Panc1 (cell line): ENCODE measurements around the gene GJA1. TPM values are rescaled to one million over a fixed set of nuclear protein-coding genes. Genes with fewer than 3 reads are reported as not detected.

Experiments
- ATAC-seq: fragments of 200-7000 bp; cut with Tn5 transposase; 2 replicates; pipeline ENCODE4 v1.9.1; 2020; ENCODE audit warnings: mild to moderate bottlenecking, moderate library complexity
- BruUV-seq: library from RNA; stranded (reverse); fragments of 400-500 nt; replicated peaks from 2 replicates; lab custom pipeline; 2021; lab: Mats Ljungman, UMichigan
- CTCF ChIA-PET: fragments of 300-600 bp; sonication (Branson Sonifier 250); formaldehyde crosslinking; loops from one replicate; lab custom pipeline; 2022; ENCODE audit warnings: antibody characterized with exemption; lab: Charles Lee
- POLR2A ChIA-PET: fragments of 300-600 bp; sonication (Branson Sonifier 250); formaldehyde crosslinking; loops from one replicate; lab custom pipeline; 2022; ENCODE audit warnings: antibody characterized with exemption; lab: Charles Lee
- DNase-seq: peaks from one replicate; pipeline ENCODE4 v3.0.0-alpha.2; 2010; ENCODE audit warnings: low read depth, low spot score
- H3K27ac ChIP-seq: 2 replicates; pipeline ENCODE4 v1.5.1; 2011; ENCODE audit warnings: mild to moderate bottlenecking, low read length, inconsistent platforms
- H3K27me3 ChIP-seq: fragments of 200-500 bp; sonication (Bioruptor generic); 2 replicates; pipeline ENCODE4 v1.6.0; 2014; ENCODE audit warnings: low read length, inconsistent platforms; ENCODE audit not compliant: control insufficient read depth, insufficient read depth
- H3K36me3 ChIP-seq: fragments of 200-500 bp; sonication (Bioruptor generic); 2 replicates; pipeline ENCODE4 v1.5.1; 2014; ENCODE audit warnings: inconsistent platforms, mild to moderate bottlenecking, low read length, moderate library complexity; ENCODE audit not compliant: control insufficient read depth, insufficient read depth
- H3K4me1 ChIP-seq: 2 replicates; pipeline ENCODE4 v1.5.1; 2011; ENCODE audit warnings: inconsistent platforms, mild to moderate bottlenecking, low read length, moderate library complexity; ENCODE audit not compliant: control insufficient read depth, insufficient read depth
- H3K4me3 ChIP-seq, 2 experiments: 2 replicates each; pipeline ENCODE4 v1.5.1; 2011 to 2012; ENCODE audit warnings: low read depth in 2 of 2, low read length in 2 of 2, mild to moderate bottlenecking in 2 of 2, inconsistent platforms in 1 of 2, moderate library complexity in 1 of 2
- H3K9me3 ChIP-seq: fragments of 200-500 bp; sonication (Bioruptor generic); 2 replicates; pipeline ENCODE4 v1.5.1; 2014; ENCODE audit warnings: low read depth, mild to moderate bottlenecking, inconsistent platforms, low read length, moderate library complexity; ENCODE audit not compliant: control insufficient read depth, insufficient read depth
- CTCF ChIP-seq: fragments of 450-650 bp; IDR thresholded peaks from 2 replicates; pipeline ENCODE4 v1.5.1; 2017; ENCODE audit warnings: mild to moderate bottlenecking
- POLR2AphosphoS5 ChIP-seq: IDR thresholded peaks from 2 replicates; pipeline ENCODE4 v1.6.1; 2012; ENCODE audit warnings: mild to moderate bottlenecking, low read depth, low read length, moderate library complexity
- SIN3A ChIP-seq: IDR thresholded peaks from 2 replicates; pipeline ENCODE4 v1.6.1; 2012; ENCODE audit warnings: low read depth, mild to moderate bottlenecking, low read length, moderate library complexity, borderline replicate concordance; ENCODE audit not compliant: insufficient read depth
- TCF7L2 ChIP-seq: IDR thresholded peaks from 2 replicates; pipeline ENCODE4 v1.6.1; 2011; ENCODE audit warnings: mild to moderate bottlenecking, low read depth, low read length, inconsistent platforms
- in situ Hi-C: cut with HindIII; loops from 2 replicates; pipeline ENCODE4 v1.10.0; 2016; ENCODE audit warnings: low sequenced_read_pairs, low pct_unique_long_range_greater_than_20kb
- intact Hi-C: fragments of 100-400 bp; cut with micrococcal nuclease; formaldehyde crosslinking; loops from one replicate; pipeline ENCODE4 v1.10.0; 2022; ENCODE audit not compliant: unreplicated experiment
- total RNA-seq: library from RNA; stranded (reverse); gene quantifications from one replicate; pipeline ENCODE4 v1.2.1, GENCODE V29; 2021; ENCODE audit not compliant: unreplicated experiment
- TF ChIP-seq, protein P1 (sequence below), 2 experiments: IDR thresholded peaks; 2 replicates each; pipeline ENCODE4 v1.6.1; 2011 to 2012; ENCODE audit warnings: low read depth in 2 of 2, control low read depth in 1 of 2, low read length in 1 of 2, mild to moderate bottlenecking in 1 of 2, moderate library complexity in 1 of 2; ENCODE audit not compliant: insufficient read depth in 1 of 2

The GJA1 gene
- total RNA-seq, 1 experiment from 2014 or later = 3.8 TPM

- POLR2A ChIA-PET = no interaction called here
These were observed 37.3 kb upstream of the GJA1 start for GRCh38 chr6:121398127-121398526.

GRCh38 chr6:121399966-121400365 lies 35.5 kb upstream of the GJA1 start:
- H3K4me3 ChIP-seq = no peak overlapping the region
- H3K4me1 ChIP-seq = no peaks in the 10 kb centered on the region
- TF ChIP-seq TCF7L2 = no peak
- TF ChIP-seq, protein P1, sequence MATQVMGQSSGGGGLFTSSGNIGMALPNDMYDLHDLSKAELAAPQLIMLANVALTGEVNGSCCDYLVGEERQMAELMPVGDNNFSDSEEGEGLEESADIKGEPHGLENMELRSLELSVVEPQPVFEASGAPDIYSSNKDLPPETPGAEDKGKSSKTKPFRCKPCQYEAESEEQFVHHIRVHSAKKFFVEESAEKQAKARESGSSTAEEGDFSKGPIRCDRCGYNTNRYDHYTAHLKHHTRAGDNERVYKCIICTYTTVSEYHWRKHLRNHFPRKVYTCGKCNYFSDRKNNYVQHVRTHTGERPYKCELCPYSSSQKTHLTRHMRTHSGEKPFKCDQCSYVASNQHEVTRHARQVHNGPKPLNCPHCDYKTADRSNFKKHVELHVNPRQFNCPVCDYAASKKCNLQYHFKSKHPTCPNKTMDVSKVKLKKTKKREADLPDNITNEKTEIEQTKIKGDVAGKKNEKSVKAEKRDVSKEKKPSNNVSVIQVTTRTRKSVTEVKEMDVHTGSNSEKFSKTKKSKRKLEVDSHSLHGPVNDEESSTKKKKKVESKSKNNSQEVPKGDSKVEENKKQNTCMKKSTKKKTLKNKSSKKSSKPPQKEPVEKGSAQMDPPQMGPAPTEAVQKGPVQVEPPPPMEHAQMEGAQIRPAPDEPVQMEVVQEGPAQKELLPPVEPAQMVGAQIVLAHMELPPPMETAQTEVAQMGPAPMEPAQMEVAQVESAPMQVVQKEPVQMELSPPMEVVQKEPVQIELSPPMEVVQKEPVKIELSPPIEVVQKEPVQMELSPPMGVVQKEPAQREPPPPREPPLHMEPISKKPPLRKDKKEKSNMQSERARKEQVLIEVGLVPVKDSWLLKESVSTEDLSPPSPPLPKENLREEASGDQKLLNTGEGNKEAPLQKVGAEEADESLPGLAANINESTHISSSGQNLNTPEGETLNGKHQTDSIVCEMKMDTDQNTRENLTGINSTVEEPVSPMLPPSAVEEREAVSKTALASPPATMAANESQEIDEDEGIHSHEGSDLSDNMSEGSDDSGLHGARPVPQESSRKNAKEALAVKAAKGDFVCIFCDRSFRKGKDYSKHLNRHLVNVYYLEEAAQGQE (IDR thresholded peaks at IDR 0.05; ENCODE audit: insufficient read depth in 1 of 2, low read depth in 2 of 2, low read length in 1 of 2) = no peak
- TF ChIP-seq POLR2AphosphoS5 = no peak
- ATAC-seq (no peak), DNase-seq (no peak)
- no peak overlapping the region for H3K27ac ChIP-seq
- BruUV-seq = no TSS peak
- intact Hi-C loops = loop anchor here (5.0 kb wide), 1 partner anchor 343 kb away; no protein-coding TSS in a partner anchor
- H3K27me3 ChIP-seq = no peaks in the 10 kb centered on the region
- in situ Hi-C loops = no loop called here
- ChIA-PET POLR2A (no interaction called here), CTCF (no interaction called here)
- H3K9me3 ChIP-seq = no peaks in the 10 kb centered on the region
- H3K36me3 ChIP-seq = no peaks in the 10 kb centered on the region

More at GRCh38 chr6:121398127-121398526, 37.3 kb upstream of the GJA1 start:
- BruUV-seq = no TSS peak
- Histone ChIP-seq H3K27ac (no peak overlapping the region), H3K4me1 (no peaks in the 10 kb centered on the region), H3K9me3 (no peaks in the 10 kb centered on the region), H3K4me3 (no peak overlapping the region), H3K27me3 (no peaks in the 10 kb centered on the region; the same call in 1 of the 2 replicates), H3K36me3 (no peaks in the 10 kb centered on the region)
- DNase-seq (no peak), ATAC-seq (no peak)
- intact Hi-C loops (no loop called here), in situ Hi-C loops (no loop called here)
- CTCF ChIA-PET = no interaction called here
- TF ChIP-seq, protein P1 (IDR thresholded peaks at IDR 0.05; ENCODE audit: insufficient read depth in 1 of 2, low read depth in 2 of 2, low read length in 1 of 2) = no peak
- TF ChIP-seq CTCF (no peak), TCF7L2 (no peak), SIN3A (no peak), POLR2AphosphoS5 (no peak)
